HAP-1 (cell line): ENCODE data around the gene CENPX.

ENCODE experiments used
- DNase-seq, 2 experiments: peaks; one replicate each; pipeline ENCODE4 v3.0.0-alpha.2; 2016 to 2020; ENCODE audit warnings: low spot score in 2 of 2
- H3K27me3 ChIP-seq: fragments of 250-450 bp; sonication (Bioruptor Pico); 2 replicates; pipeline ENCODE4 v1.5.1; 2020; ENCODE audit warnings: low read depth, mild to moderate bottlenecking, moderate library complexity
- H3K36me3 ChIP-seq: fragments of 250-450 bp; sonication (Bioruptor Pico); replicated peaks from 2 replicates; pipeline ENCODE4 v1.5.1; 2020; ENCODE audit warnings: mild to moderate bottlenecking
- H3K4me1 ChIP-seq: fragments of 250-450 bp; sonication (Bioruptor Pico); 2 replicates; pipeline ENCODE4 v1.5.1; 2020; ENCODE audit warnings: mild to moderate bottlenecking
- H3K4me3 ChIP-seq: fragments of 250-450 bp; sonication (Bioruptor Pico); 2 replicates; pipeline ENCODE4 v1.5.1; 2020; ENCODE audit warnings: mild to moderate bottlenecking, moderate library complexity
- H3K9me3 ChIP-seq: fragments of 250-450 bp; sonication (Bioruptor Pico); 2 replicates; pipeline ENCODE4 v1.5.1; 2020; ENCODE audit warnings: mild to moderate bottlenecking, moderate library complexity
- in situ Hi-C: fragments of 300-500 bp; cut with MboI; formaldehyde crosslinking; loops from 3 replicates; pipeline ENCODE4 v1.14.3; 2020; ENCODE audit warnings: low sequenced_read_pairs, inconsistent platforms, mixed read lengths

Gene CENPX

GRCh38 chr17:82022310-82022980 lies at the start of gene CENPX:
Gene CENPX, minus strand, starts transcription at chr17:82022878. Its CDS starts 17 bp downstream, at chr17:82022861.
- Histone ChIP-seq H3K36me3 (peaks cover 22% of the 10 kb centered on the region), H3K4me1 (peaks cover 11% of the 10 kb centered on the region)

DNA sequence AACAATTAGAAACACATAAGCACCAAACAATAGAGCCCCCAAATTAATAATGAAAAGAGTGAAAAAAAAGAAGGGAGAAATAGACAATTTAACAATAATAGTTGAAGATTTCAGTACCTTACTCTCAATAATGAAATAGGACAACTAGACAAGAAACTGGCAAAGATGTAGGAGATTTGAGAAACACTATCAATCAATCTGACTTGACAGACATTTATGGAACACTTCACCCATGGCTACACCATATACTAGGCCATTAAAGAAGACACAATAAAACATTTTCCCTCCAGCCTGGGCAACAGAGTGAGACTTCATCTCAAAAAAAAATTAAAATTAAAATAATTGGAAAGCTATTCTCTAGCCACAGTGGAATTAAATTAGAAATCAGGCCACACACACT lies 47.9 kb upstream of the CENPX start:
- in situ Hi-C loops, result no loop called here
- Histone ChIP-seq H3K36me3 (no peaks in the 10 kb centered on the region), H3K4me1 (peaks cover 7% of the 10 kb centered on the region), H3K27me3 (no peaks in the 10 kb centered on the region), H3K4me3 (no peak overlapping the region), H3K9me3 (no peaks in the 10 kb centered on the region; the same call in 1 of the 2 replicates)
- no peak for DNase-seq

More at GRCh38 chr17:82022310-82022980, at the start of gene CENPX:
- in situ Hi-C loops, result loop anchor here (5.0 kb wide), 1 partner anchor 95 kb away; the partner anchor contains the start of gene MAFG
- Histone ChIP-seq H3K4me3 (peak within 1 kb of the TSS; percentile 99), H3K27me3 (no peaks in the 10 kb centered on the region), H3K9me3 (no peaks in the 10 kb centered on the region)
- DNase-seq, result peak in 1 of 2 experiments; percentile 42

- Histone ChIP-seq H3K9me3 (no peaks in the 10 kb centered on the region; the same call in 1 of the 2 replicates), H3K36me3 (peaks cover 35% of the 10 kb centered on the region), H3K4me3 (peak within 1 kb of the TSS; percentile 86), H3K4me1 (peaks cover 7% of the 10 kb centered on the region), H3K27me3 (no peaks in the 10 kb centered on the region)
- in situ Hi-C loops, result no loop called here
- peak; percentile 22 to 63 for DNase-seq
Observed at GRCh38 chr17:82065638-82066303, 43.1 kb upstream of the CENPX start, which contains the start of gene DUS1L. Gene DUS1L, minus strand, starts transcription at chr17:82065804. Its CDS starts 745 bp downstream, at chr17:82065059.

GRCh38 chr17:82065193-82065637 lies 42.5 kb upstream of the CENPX start:
- Histone ChIP-seq H3K27me3 (no peaks in the 10 kb centered on the region), H3K4me3 (peak overlapping the region; percentile 86), H3K9me3 (no peaks in the 10 kb centered on the region; the same call in 1 of the 2 replicates), H3K36me3 (peaks cover 41% of the 10 kb centered on the region), H3K4me1 (peaks cover 7% of the 10 kb centered on the region)
- in situ Hi-C loops, result no loop called here
- no peak for DNase-seq

DNA sequence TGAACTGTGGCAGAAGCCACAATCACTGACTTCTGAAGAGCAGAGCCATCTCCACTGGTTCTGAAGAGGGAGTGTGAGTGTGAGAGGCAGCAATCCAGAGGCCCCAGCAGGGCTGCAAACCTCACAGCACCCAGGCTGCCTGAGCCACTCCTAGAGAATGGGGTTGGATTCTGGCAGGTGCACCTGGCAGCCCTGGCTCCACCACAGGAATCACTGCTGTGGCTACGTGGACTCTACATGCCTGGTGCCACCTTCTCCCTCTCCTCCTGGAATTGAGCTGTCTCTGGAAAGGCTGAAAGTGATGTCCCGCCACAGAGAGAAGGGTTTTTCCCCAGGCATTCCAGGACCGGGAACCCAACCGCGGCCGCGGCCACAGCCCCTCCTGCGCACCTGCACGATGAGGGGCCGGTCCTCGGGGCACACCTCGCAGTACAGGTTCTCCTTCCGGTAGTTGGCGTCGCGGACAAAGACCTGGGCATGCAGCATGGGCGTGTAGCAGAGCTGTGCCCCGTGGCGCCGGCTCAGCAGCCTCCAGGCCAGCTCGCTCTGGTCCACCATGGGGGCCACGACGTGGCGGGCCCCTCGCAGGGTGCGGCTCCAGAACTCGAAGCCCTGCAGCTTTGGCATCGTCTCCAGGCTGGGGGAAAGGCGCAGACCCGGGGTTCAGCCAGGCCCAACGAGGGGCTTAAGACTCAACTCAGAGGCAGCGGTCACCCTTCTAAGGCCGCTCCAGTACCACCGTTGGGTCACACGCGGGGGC lies 41.9 kb upstream of the CENPX start:
- no peak for DNase-seq
- Histone ChIP-seq H3K27me3 (no peaks in the 10 kb centered on the region), H3K4me1 (peaks cover 7% of the 10 kb centered on the region), H3K4me3 (peak overlapping the region; percentile 86), H3K36me3 (peaks cover 47% of the 10 kb centered on the region), H3K9me3 (no peaks in the 10 kb centered on the region; the same call in 1 of the 2 replicates)
- in situ Hi-C loops, result no loop called here

DNA sequence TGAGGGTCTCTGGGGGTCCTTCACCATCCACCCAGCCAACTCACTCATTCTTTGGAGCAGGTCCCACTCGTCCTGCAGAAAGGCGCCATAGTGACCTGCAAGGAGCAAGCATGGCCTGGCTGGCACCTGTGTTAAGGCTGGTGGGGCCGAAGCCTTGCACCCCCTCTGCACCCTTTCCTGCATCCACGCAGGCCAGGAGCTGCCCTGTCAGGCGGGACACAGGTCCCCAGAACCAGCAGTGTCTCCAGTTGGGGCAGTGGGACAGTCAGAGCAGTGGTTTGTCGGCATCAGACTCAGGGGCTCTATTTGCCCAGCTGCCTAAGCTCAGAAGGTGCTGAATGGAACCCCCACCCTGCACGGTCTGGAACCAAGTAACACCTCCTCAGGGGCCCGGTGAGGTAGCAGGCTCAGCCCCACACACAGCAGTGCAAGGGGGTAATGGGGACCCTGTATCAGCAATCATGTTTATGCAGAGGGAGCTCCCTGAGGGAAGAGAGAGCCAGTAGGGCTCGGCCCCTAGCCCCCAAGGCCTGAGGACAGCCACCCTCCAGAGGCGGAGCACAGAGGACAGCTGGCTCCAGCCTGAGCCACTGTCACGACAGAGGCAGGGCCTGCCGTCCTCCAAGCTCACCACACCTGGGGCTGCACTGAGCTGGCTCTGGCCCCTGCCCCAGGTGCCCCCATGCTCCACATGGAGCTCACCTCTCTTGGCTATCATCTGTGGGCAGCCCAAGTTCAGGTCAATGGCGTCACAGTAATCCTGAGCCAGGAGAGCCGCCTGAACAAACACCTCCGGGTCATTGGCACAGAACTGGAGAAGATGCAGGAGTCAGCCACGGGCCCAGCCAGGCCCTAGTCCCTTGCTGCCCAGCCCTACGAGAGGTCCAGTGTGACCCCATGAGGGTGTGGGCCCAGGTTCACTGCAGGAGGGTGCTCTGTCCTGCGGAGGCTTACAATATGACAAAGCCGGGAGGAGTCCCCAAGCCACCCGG lies 41.0 kb upstream of the CENPX start:
- Histone ChIP-seq H3K4me3 (peak overlapping the region; percentile 86), H3K4me1 (peaks cover 7% of the 10 kb centered on the region), H3K27me3 (no peaks in the 10 kb centered on the region), H3K9me3 (no peaks in the 10 kb centered on the region; the same call in 1 of the 2 replicates), H3K36me3 (peaks cover 56% of the 10 kb centered on the region)
- no peak for DNase-seq
- in situ Hi-C loops, result no loop called here

DNA sequence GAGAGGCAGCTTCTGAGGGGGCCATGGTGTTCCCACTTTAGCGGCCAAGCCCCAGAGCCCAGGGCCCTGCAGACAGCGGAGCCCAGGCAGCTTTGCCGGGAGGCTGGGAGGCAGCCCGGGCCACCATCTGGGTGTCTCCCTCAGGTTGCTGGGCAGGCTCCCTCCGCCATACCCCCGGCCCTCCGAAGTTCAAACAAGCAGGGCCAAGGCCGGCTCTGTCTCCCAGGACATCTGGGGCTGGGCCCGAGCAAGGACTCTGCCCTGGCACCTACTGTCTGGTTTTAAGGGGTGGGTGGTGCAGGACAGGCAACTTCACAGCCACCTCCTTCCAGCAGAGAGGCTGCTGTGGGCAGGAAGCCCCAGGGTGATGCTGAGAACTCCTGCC lies 40.3 kb upstream of the CENPX start:
- peaks cover 7% of the 10 kb centered on the region for H3K4me1 ChIP-seq
- no peak overlapping the region for H3K4me3 ChIP-seq
- H3K36me3 ChIP-seq, result peaks cover 63% of the 10 kb centered on the region
- in situ Hi-C loops, result no loop called here
- no peaks in the 10 kb centered on the region for H3K27me3 ChIP-seq
- no peaks in the 10 kb centered on the region; the same call in 1 of the 2 replicates for H3K9me3 ChIP-seq
- no peak for DNase-seq

GRCh38 chr17:82062076-82062983 lies 39.7 kb upstream of the CENPX start:
- H3K9me3 ChIP-seq, result no peaks in the 10 kb centered on the region; the same call in 1 of the 2 replicates
- no peaks in the 10 kb centered on the region for H3K27me3 ChIP-seq
- H3K4me3 ChIP-seq, result no peak overlapping the region
- H3K36me3 ChIP-seq, result peaks cover 70% of the 10 kb centered on the region
- no peak for DNase-seq
- in situ Hi-C loops, result no loop called here
- peaks cover 7% of the 10 kb centered on the region for H3K4me1 ChIP-seq

- Histone ChIP-seq H3K36me3 (peaks cover 80% of the 10 kb centered on the region), H3K27me3 (no peaks in the 10 kb centered on the region), H3K4me3 (no peak overlapping the region), H3K9me3 (no peaks in the 10 kb centered on the region; the same call in 1 of the 2 replicates), H3K4me1 (peaks cover 5% of the 10 kb centered on the region)
- no peak for DNase-seq
- in situ Hi-C loops, result no loop called here
Observed at GRCh38 chr17:82061047-82061925, 38.6 kb upstream of the CENPX start.

GRCh38 chr17:82060614-82061013 lies 37.9 kb upstream of the CENPX start:
- H3K36me3 ChIP-seq, result peaks cover 86% of the 10 kb centered on the region
- no peaks in the 10 kb centered on the region for H3K9me3 ChIP-seq
- DNase-seq, result no peak
- no peak overlapping the region for H3K4me3 ChIP-seq
- no peaks in the 10 kb centered on the region for H3K27me3 ChIP-seq
- no peaks in the 10 kb centered on the region for H3K4me1 ChIP-seq
- in situ Hi-C loops, result no loop called here

- no peaks in the 10 kb centered on the region for H3K27me3 ChIP-seq
- no peak overlapping the region for H3K4me3 ChIP-seq
- DNase-seq, result no peak
- no peaks in the 10 kb centered on the region for H3K4me1 ChIP-seq
- peaks cover 90% of the 10 kb centered on the region for H3K36me3 ChIP-seq
- no peaks in the 10 kb centered on the region for H3K9me3 ChIP-seq
- in situ Hi-C loops, result no loop called here
Observed at GRCh38 chr17:82060001-82060380, 37.3 kb upstream of the CENPX start.
